Natural killer cell (primary cell): ENCODE results near the gene AP1M2. TPM values are rescaled to one million over a fixed set of nuclear protein-coding genes. Genes with fewer than 3 reads are reported as not detected.
"Not testable (repeated sequence)": the region's sequence is repeated elsewhere in the genome, so short reads cannot be mapped to it uniquely, and the experiment has no call there.

ENCODE experiments used
- ATAC-seq, 3 donors: fragments of 150-1000 bp in 2 of 3; fragments of 200-7000 bp in 1 of 3; cut with Tn5 transposase; 1 replicate in 1 of 3; 2 replicates in 2 of 3; pipeline ENCODE4 v1.10.0; 2021; ENCODE audit warnings: mild to moderate bottlenecking in 2 of 3, moderate library complexity in 2 of 3
- DNase-seq, 2 donors: peaks; one replicate each; pipeline versions ENCODE4 v3.0.0 to v3.0.0-alpha.2; 2013 to 2021; ENCODE audit warnings: mixed read lengths in 1 of 2
- H3K27ac ChIP-seq: one replicate; pipeline ENCODE4 v1.5.1; 2013; ENCODE audit warnings: mild to moderate bottlenecking, low read length
- H3K27me3 ChIP-seq: one replicate; pipeline ENCODE4 v1.6.1; 2013; ENCODE audit warnings: low read length; ENCODE audit not compliant: control insufficient read depth, insufficient read depth
- H3K36me3 ChIP-seq: one replicate; pipeline ENCODE4 v1.6.1; 2013; ENCODE audit warnings: low read length; ENCODE audit not compliant: control insufficient read depth, insufficient read depth
- H3K4me1 ChIP-seq: one replicate; pipeline ENCODE4 v1.6.1; 2013; ENCODE audit warnings: low read length; ENCODE audit not compliant: control insufficient read depth, insufficient read depth
- H3K4me3 ChIP-seq: one replicate; pipeline ENCODE4 v1.5.1; 2013; ENCODE audit warnings: low read length
- H3K9me3 ChIP-seq: one replicate; pipeline ENCODE4 v1.6.1; 2013; ENCODE audit warnings: low read length; ENCODE audit not compliant: control insufficient read depth, insufficient read depth
- H3K27ac Mint-ChIP-seq, 2 donors: one replicate each; pipeline ENCODE4 v1.8.0; 2022; ENCODE audit warnings: mild to moderate bottlenecking in 2 of 2, mixed read lengths in 2 of 2, moderate library complexity in 1 of 2
- H3K27me3 Mint-ChIP-seq, 2 donors: one replicate each; pipeline ENCODE4 v1.8.0; 2022; ENCODE audit warnings: low read depth in 2 of 2, mixed read lengths in 2 of 2
- H3K36me3 Mint-ChIP-seq: one replicate; pipeline ENCODE4 v1.8.0; 2022; ENCODE audit warnings: mixed read lengths
- H3K4me1 Mint-ChIP-seq, 2 donors: one replicate each; pipeline ENCODE4 v1.8.0; 2022; ENCODE audit warnings: mixed read lengths in 2 of 2
- H3K4me3 Mint-ChIP-seq: one replicate; pipeline ENCODE4 v1.8.0; 2022; ENCODE audit warnings: mild to moderate bottlenecking, moderate library complexity, mixed read lengths
- H3K9me3 Mint-ChIP-seq, 2 donors: one replicate each; pipeline ENCODE4 v1.8.0; 2022; ENCODE audit warnings: mixed read lengths in 2 of 2
- CTCF ChIP-seq: fragments of 200-600 bp; IDR thresholded peaks from one replicate; pipeline ENCODE4 v1.8.0; 2022; ENCODE audit warnings: antibody characterized with exemption
- WGBS: methylation state at CpG from one replicate; pipeline ENCODE4 v1.1.7; 2013; ENCODE audit warnings: missing lambda C conversion rate; ENCODE audit not compliant: insufficient coverage; 5-methylcytosine and 5-hydroxymethylcytosine counted together
- intact Hi-C: fragments of 100-400 bp; cut with micrococcal nuclease; formaldehyde crosslinking; loops from one replicate; pipeline ENCODE4 v1.14.2; 2022
- total RNA-seq, 4 donors: library from RNA; stranded (reverse); fragments of 120-200 nt in 1 of 4; gene quantifications; one replicate each; pipeline versions ENCODE4 v1.2.3 to v1.2.4, GENCODE V29; 2013 to 2022

AP1M2 gene
- total RNA-seq, 3 donors from 2014 or later (not counting 1 experiment from before 2014, with no cell fraction given), result 1.3 TPM; not detected in 2

- no peaks in the 10 kb centered on the region for H3K36me3 Mint-ChIP-seq
- no peaks in the 10 kb centered on the region for H3K36me3 ChIP-seq
- H3K27ac ChIP-seq, result no peak overlapping the region
- WGBS, result 96% methylated on average over 6 of the region's 6 CpGs
- no peaks in the 10 kb centered on the region for H3K27me3 Mint-ChIP-seq
- H3K9me3 ChIP-seq, result no peaks in the 10 kb centered on the region
- DNase-seq (no peak), ATAC-seq (no peak)
- H3K4me3 ChIP-seq, result no peak overlapping the region
- no peak for TF ChIP-seq CTCF
- no peak overlapping the region for H3K27ac Mint-ChIP-seq
- peaks cover 7 to 8% of the 10 kb centered on the region in 2 donors for H3K4me1 Mint-ChIP-seq
- intact Hi-C loops, result no loop called here
- H3K4me3 Mint-ChIP-seq, result no peak overlapping the region
- no peaks in the 10 kb centered on the region for H3K27me3 ChIP-seq
- no peaks in the 10 kb centered on the region for H3K9me3 Mint-ChIP-seq
- H3K4me1 ChIP-seq, result peaks cover 8% of the 10 kb centered on the region
Measured at GRCh38 chr19:10577951-10578350, 9.2 kb downstream of the AP1M2 start.

- WGBS, result 82% methylated on average over 6 of the region's 6 CpGs
- H3K27ac Mint-ChIP-seq, result no peak overlapping the region
- intact Hi-C loops, result no loop called here
Measured at GRCh38 chr19:10575011-10575716, 11.9 kb downstream of the AP1M2 start.

GRCh38 chr19:10574462-10574861, 12.7 kb downstream of the AP1M2 start:
- no peak for ATAC-seq
- Mint-ChIP-seq H3K4me3 (no peak overlapping the region), H3K4me1 (peaks cover 8 to 13% of the 10 kb centered on the region in 2 donors), H3K9me3 (no peaks in the 10 kb centered on the region), H3K36me3 (no peaks in the 10 kb centered on the region), H3K27ac (no peak overlapping the region), H3K27me3 (no peaks in the 10 kb centered on the region)
- no peak overlapping the region for H3K27ac ChIP-seq
- no peaks in the 10 kb centered on the region for H3K36me3 ChIP-seq
- no peak overlapping the region for H3K4me3 ChIP-seq
- no peaks in the 10 kb centered on the region for H3K27me3 ChIP-seq
- intact Hi-C loops, result no loop called here
- TF ChIP-seq CTCF, result no peak
- no peak for DNase-seq
- 90% methylated on average over 8 of the region's 8 CpGs for WGBS
- H3K4me1 ChIP-seq, result peaks cover 11% of the 10 kb centered on the region
- H3K9me3 ChIP-seq, result no peaks in the 10 kb centered on the region

More at GRCh38 chr19:10575011-10575716, 11.9 kb downstream of the AP1M2 start:
- H3K4me1 ChIP-seq, result peaks cover 8% of the 10 kb centered on the region
- Mint-ChIP-seq H3K9me3 (no peaks in the 10 kb centered on the region), H3K27me3 (no peaks in the 10 kb centered on the region), H3K4me1 (peaks cover 6 to 11% of the 10 kb centered on the region in 2 donors), H3K4me3 (no peak overlapping the region), H3K36me3 (no peaks in the 10 kb centered on the region)
- no peak overlapping the region for H3K27ac ChIP-seq
- no peaks in the 10 kb centered on the region for H3K27me3 ChIP-seq
- ATAC-seq, result no peak
- no peaks in the 10 kb centered on the region for H3K36me3 ChIP-seq
- TF ChIP-seq CTCF, result no peak
- H3K9me3 ChIP-seq, result no peaks in the 10 kb centered on the region
- H3K4me3 ChIP-seq, result no peak overlapping the region
- no peak for DNase-seq

- H3K27ac Mint-ChIP-seq, H3K27ac ChIP-seq: not testable (repeated sequence)
- WGBS, result 96% methylated on average over 6 of the region's 6 CpGs
Measured at GRCh38 chr19:10573793-10574192, 13.3 kb downstream of the AP1M2 start.

More at GRCh38 chr19:10573793-10574192, 13.3 kb downstream of the AP1M2 start:
- DNase-seq, H3K9me3 Mint-ChIP-seq, H3K4me3 Mint-ChIP-seq, H3K36me3 Mint-ChIP-seq, H3K36me3 ChIP-seq, H3K9me3 ChIP-seq, intact Hi-C loops, H3K27me3 Mint-ChIP-seq, H3K27me3 ChIP-seq, H3K4me3 ChIP-seq, ATAC-seq: not testable (repeated sequence)
- peaks cover 14 to 19% of the 10 kb centered on the region in 2 donors for H3K4me1 Mint-ChIP-seq
- H3K4me1 ChIP-seq, result peaks cover 15% of the 10 kb centered on the region
